Stimulated activated CD4-positive, alpha-beta T cell treated with anti-CD3 and anti-CD28 coated beads, Interleukin-4, amount 100 ng/mL, for 4 hours (primary cell): ENCODE results near the gene PRPF4.
"Not testable (repeated sequence)": the region's sequence is repeated elsewhere in the genome, so short reads cannot be mapped to it uniquely, and the experiment has no call there.

Source experiments
- DNase-seq, 2 experiments: peaks; one replicate each; pipeline ENCODE4 v3.0.0-alpha.2; 2020

Gene PRPF4

GRCh38 chr9:113275157-113276131, at the start of gene PRPF4, which contains the start of gene CDC26:
Gene PRPF4 (plus strand): TSS chr9:113275658. CDS start chr9:113275744, 86 bp downstream.
Gene CDC26 (minus strand): TSS chr9:113275572. CDS start chr9:113272507, 3,065 bp downstream.
- peak; percentile 93 to 95 for DNase-seq

GRCh38 chr9:113227436-113227835, 48.0 kb upstream of the PRPF4 start:
- no peak for DNase-seq

GRCh38 chr9:113228130-113228665, 47.3 kb upstream of the PRPF4 start:
- no peak for DNase-seq

DNA sequence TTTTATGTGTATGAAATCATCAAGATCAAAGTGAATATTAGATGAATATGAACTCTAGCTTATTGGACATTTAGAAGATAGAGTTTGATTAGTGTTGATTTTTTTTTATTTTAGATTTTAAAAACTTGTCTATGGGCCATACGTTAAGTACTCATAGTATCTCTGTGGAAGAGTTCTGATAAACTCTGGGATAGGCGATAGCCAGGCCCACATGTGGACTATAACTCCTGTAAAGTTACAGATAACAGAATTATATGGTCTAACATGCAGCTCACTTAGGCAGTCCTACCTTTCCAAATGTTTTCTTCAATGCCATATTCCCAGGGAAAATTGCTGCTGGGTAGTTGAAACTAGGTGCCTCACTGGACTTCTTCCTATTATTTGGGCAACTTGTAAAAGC, 43.8 kb upstream of the PRPF4 start:
- DNase-seq, result no peak

DNA sequence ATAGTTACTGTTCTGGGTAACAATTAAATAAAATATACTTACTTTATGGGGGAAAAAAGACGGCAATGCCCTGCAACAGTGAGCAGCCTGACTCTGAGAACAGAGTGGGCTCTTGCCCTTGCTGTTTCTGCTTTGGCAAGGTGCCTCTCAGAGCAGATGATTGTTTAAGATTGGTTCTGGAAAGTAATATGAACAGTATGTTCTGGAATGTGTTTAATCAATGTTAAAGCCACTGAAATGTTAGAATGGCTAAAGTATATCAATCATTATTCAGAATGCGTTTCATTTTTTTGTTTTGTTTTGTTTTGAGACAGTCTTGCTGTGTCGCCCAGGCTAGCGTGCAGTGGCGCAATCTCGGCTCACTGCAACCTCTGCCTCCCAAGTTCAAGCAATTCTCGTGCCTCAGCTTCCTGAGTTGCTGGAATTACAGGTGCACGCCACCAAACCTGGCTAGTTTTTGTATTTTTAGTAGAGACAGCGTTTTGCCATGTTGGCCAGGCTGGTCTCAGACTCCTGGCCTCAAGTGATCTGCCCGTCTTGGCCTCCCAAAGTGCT, 39.7 kb upstream of the PRPF4 start:
- not testable (repeated sequence) for DNase-seq

DNA sequence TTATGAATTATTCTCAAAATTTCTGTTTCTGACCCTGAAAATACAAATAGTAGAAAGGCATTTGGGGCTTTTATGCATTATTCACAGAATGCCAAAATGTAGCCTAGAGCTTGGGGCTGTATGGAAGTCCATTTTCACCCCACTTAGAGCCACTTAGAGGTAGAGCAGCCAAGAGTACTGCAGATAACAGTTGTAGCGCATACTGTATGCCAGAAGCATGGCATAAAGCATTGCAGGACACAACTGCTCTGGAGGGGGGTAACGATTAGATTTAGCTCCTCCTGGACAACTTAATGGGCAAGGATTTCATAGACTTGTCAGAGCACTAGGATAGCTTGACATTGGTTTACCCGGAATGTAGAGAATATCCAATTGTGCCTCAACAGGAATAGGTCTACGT, 38.4 kb upstream of the PRPF4 start:
- no peak for DNase-seq

DNA sequence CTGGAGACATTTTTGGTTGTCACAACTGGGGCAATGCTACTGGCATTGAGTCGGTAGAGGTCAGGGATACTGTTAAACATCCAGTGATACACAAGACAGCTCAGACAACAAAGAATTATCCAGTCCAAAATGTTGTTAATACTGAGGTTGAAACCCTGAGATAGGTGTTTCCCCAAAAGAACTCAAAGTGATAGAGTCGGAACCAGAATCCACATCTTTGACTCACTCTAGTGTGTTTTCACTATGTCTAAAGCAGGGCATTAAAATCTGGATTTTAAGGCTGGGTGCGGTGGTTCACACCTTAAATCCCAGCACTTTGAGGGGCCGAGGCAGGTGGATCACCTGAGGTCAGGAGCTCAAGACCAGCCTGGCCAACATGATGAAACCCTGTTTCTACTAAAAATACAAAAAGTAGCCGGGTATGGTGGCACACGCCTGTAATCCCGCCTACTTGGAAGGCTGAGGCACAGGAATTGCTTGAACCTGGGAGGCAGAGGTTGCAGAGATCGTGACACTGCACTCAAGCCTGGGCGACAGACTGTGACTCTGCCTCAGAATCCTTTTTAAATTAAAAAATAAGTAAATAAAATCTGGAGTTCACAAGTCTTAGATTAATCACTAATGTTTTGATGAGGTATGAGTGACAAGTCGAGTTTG, 37.1 kb upstream of the PRPF4 start:
- DNase-seq, result no peak

GRCh38 chr9:113238859-113239232, 36.6 kb upstream of the PRPF4 start:
- no peak for DNase-seq

- DNase-seq, result no peak
Measured at GRCh38 chr9:113241161-113241560, 34.3 kb upstream of the PRPF4 start.

DNA sequence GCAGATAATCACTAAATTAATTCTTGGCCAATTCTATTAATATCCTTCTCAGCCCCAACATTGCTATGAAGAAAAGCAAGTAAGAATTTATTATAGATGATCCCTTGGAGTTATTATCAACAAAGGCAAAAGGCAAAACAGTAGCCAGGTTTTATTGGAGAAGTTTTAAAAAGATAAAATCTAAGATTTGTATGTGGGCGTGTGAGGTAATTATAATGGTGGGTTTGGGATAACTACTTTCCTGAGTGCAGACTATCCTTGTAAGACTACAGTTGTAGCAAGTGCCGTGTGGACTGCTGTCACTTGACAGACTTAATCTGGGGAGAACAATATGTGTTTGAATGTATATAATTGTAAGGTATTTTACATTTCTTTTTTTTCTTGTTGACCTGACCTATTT, 30.9 kb upstream of the PRPF4 start:
- no peak for DNase-seq

GRCh38 chr9:113245894-113246293, 29.6 kb upstream of the PRPF4 start:
- no peak for DNase-seq

DNA sequence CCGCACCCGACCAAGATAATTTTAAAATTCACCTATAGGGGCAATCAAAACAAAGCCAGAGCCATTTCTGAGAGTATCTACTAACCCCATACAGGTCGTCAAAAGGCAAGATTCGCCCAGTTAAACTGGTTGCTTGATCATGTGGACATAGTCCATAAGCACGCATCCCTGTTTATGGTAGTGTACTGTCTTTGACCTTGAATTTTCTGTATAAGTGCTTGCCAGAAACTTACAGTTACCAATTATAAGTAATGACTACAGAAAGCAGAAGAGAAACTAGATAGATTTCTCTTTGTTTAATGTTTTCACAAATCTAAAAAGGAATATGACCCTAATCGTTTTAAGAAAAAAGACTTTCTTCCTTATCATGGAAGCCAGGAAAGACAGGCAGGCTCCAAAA, 28.5 kb upstream of the PRPF4 start:
- DNase-seq, result no peak

DNA sequence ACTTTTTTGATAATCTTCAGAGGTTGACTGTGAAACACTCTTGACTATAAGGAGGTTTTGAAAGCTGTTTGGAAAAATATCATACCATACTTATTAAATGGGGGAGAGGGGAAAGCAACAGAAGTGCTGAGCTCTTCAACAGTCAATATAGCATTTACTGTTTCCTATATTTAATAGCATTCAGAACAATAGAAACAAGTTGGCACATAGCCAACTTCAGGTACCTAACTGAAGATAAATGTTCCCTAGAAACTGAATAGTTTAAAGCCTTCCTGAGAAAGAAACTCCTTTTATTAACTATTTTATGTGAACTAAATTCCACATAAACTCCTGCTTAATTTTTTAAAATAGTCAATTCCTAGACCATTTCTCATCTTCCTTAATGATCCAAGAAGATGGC, 27.8 kb upstream of the PRPF4 start:
- DNase-seq, result no peak

DNA sequence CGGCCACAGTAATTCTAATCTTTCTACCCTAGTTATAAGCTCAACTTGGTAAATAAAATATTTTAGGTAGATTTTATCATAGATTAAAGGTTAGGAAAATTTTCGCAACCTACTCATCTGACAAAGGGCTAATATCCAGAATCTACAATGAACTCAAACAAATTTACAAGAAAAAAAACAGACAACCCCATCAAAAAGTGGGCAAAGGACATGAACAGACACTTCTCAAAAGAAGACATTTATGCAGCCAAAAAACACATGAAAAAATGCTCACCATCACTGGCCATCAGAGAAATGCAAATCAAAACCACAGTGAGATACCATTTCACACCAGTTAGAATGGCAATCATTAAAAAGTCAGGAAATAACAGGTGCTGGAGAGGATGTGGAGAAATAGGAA, 25.8 kb upstream of the PRPF4 start:
- not testable (repeated sequence) for DNase-seq

DNA sequence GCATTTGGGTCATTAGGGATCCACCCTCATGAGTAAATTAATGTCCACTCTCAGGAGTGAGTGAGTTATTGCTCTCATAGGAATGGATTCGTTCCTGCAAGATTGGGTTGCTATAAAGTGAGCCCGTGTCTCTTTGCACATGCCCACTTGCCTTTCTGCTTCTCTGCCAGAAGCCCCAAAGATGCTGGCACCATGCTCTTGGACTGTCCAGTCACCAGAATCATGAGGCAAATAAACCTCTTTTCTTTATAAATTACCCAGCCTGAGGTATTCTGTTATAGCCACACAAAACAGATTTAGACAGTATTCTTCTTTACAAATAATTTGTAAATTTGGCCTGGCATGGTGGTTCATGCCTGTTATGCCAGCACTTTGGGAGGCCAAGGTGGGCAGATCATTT, 24.7 kb upstream of the PRPF4 start:
- DNase-seq, result no peak

DNA sequence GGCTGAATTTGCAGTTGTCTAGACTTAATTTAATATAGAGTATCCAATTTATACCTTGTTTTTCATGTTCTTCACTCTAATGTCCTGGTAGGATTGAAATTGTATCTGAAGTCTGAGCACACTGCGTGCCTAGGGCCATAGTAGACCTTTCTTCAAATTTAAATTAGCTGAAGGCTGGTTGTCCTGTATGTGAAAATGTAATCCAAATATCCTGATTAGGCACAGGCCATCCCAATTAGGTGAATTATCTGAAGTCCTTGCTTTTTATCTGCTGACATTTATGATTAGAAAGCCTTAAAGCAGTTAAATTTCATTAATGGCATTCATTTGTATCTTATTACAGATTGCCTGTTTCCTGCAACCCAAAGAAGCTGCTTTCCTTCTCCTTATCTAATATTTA, 20.5 kb upstream of the PRPF4 start:
- no peak for DNase-seq

DNA sequence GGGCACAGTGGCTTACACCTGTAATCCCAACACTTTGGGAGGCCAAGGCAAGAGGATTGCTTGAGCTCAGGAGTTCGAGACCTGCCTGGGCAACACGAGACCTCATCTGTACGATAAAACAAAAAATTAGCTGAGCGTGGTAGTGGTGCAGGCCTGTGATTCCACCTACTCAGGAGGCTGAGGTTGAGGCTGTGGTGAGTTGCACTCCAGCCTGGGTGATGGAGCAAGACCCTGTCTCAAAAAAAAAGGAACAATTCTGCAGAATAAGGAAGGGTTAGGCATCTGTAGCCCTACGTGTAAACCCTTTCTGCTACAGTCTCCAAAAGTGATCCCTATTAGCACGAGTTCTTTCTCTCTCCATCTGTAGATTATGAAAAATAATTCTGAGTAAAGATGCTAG, 20.0 kb upstream of the PRPF4 start:
- no peak for DNase-seq

- no peak for DNase-seq
Measured at GRCh38 chr9:113257863-113258262, 17.6 kb upstream of the PRPF4 start.

DNA sequence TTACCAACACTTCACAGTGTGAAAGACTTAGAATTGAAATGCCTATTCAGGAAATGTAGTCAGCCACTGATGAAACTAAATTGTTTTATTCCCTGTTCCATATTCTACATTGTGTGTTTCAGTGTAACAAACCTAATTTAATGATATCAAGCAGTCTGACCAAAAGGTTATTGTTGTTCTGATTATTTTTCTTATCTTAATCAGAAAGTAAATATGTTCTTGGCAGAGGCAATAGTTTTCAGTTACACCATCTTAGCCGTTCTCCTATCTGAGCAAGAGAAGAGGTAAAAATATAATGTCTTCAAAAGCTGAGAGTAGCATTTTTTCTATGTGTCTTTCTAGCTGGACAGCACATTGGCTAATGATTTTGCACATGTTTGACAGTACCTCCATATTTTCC, 17.2 kb upstream of the PRPF4 start:
- no peak for DNase-seq

DNA sequence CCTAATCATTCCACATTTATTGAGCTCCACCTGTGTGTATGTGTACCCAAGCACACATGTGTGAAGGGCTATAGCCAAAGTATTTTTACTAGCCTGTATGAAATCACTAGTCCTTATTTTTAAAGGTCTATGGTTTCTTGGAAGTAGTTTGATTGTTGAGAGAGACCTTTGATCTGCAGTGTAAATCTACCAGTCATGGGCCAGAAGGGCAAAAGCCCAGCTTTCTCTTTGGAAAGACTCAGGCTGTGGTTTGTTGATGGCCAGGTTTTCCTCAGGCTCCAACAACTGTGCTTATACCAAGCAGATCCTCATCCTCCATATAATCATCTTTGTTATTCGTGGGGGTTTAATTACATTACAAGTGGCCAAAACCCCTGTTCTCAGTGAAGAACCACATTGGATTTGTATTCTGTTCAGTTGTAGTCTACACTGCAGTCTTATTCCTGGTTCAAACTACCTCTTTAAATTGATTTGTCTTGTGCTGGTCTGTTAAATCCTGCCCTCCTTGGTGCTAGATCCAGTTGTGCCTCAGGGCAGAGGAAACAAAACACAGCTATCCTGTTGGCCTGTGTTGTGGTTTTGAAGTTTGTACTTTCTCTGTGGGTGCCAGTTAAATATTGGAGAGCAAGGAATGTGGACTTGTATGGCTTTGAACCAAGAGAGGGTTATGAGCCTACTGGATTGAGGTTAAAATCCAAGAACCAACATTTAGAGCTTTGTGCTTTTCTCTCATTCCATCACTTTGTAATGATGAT, 13.4 kb upstream of the PRPF4 start:
- no peak for DNase-seq

DNA sequence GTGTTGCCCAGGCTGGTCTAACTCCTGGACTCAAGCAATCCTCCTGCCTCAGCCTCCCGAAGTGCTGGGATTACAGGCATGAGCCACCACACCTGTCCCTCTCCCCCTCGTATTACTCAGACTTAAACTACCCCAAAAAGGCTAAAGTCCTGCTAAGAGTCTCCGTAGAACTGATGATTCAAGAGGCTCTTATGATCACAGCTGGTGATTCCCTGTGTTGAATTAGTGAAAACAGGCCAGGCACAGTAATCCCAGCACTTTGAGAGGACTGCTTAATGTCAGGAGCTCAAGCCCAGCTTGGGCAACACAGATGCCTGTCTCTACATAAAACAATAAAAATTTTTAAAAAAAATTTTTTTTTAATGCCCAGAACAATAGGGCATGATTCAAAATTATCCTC, 9.3 kb upstream of the PRPF4 start:
- DNase-seq, result no peak

DNA sequence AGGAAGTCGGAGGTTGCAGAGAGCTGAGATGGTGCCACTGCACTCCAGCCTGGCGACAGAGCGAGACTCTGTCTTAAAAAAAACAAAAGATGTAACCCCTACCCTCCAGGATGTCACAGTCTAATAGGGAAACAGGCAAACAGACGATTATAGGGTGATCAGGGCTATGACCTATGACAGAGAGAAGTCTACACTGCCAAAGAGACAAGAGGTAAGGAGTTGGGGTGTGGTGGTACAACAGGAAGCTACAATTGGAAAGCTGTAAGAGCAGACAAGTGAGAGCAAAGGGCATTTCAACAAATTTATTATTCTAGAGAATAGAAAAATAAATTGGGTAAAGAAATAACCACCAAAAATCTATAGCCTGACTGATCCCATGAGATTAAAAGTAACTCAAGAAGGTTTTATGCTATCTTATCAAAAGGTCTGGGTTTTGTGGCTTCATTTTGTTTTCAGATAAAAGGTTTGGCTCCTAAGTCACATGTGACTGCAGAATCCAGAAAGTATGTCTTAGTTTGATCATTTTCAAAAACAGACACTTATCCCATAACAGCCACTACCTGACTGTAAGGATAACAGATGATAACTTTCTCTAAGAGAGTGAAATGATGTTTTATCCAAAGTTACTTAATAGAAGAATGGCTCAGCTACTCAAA, 7.4 kb upstream of the PRPF4 start:
- DNase-seq, result no peak
